AG10803 (cell line): ENCODE results near the gene IL15.
"Not testable (repeated sequence)": the region's sequence is repeated elsewhere in the genome, so short reads cannot be mapped to it uniquely, and the experiment has no call there.

Experiments
- DNase-seq: peaks from one replicate; pipeline ENCODE4 v3.0.0; 2010; ENCODE audit warnings: low read depth
- H3K4me3 ChIP-seq: 2 replicates; pipeline ENCODE4 v1.5.1; 2011; ENCODE audit warnings: mild to moderate bottlenecking, low read length, control low read depth
- TF ChIP-seq, protein P1 (sequence below): conservative IDR thresholded peaks from 2 replicates; pipeline ENCODE4 v1.5.1; 2011; ENCODE audit warnings: mild to moderate bottlenecking, low read length, control low read depth, inconsistent platforms

IL15 gene

DNA sequence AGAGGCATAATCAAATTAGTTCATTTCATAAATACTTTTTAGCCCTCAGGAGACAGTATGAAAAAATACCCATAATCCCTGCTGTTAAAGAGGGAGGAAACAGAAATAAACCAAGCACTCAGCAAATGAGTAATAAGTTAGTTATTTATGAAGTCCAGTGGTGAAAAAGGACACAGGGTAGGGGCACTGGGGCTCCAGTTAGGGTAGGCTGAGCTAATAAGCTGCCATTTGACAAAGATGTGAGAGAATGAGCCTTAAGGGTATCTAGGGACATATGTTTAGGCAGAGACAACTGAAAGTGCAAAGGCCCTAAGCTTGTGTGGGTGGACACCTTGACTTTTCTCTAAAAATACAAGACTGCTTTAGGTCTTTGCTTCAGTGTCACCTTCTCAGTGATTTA lies 94.4 kb downstream of the IL15 start:
- DNase-seq = no peak
- TF ChIP-seq, protein P1, sequence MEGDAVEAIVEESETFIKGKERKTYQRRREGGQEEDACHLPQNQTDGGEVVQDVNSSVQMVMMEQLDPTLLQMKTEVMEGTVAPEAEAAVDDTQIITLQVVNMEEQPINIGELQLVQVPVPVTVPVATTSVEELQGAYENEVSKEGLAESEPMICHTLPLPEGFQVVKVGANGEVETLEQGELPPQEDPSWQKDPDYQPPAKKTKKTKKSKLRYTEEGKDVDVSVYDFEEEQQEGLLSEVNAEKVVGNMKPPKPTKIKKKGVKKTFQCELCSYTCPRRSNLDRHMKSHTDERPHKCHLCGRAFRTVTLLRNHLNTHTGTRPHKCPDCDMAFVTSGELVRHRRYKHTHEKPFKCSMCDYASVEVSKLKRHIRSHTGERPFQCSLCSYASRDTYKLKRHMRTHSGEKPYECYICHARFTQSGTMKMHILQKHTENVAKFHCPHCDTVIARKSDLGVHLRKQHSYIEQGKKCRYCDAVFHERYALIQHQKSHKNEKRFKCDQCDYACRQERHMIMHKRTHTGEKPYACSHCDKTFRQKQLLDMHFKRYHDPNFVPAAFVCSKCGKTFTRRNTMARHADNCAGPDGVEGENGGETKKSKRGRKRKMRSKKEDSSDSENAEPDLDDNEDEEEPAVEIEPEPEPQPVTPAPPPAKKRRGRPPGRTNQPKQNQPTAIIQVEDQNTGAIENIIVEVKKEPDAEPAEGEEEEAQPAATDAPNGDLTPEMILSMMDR = no peak
- H3K4me3 ChIP-seq = no peak overlapping the region

DNA sequence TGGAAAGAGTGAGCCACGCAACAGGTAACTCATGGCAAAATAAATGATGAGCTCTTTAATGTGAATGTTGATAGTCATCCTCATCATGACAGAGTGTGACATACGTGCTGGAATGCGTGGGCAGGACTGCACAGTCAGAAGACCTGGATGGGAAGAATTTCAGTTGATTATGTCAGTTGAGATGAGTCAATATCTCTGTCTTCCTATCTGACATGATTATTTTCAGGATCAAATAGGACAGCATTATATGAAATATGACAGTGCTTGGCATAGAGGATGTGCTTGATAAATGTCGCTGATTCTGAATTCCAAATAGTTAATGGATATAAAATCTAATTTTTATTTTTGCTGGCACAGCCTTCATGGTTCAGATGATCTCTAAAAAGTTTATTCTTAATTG lies 95.1 kb downstream of the IL15 start:
- TF ChIP-seq, protein P1 = no peak
- no peak overlapping the region for H3K4me3 ChIP-seq
- DNase-seq = no peak

DNA sequence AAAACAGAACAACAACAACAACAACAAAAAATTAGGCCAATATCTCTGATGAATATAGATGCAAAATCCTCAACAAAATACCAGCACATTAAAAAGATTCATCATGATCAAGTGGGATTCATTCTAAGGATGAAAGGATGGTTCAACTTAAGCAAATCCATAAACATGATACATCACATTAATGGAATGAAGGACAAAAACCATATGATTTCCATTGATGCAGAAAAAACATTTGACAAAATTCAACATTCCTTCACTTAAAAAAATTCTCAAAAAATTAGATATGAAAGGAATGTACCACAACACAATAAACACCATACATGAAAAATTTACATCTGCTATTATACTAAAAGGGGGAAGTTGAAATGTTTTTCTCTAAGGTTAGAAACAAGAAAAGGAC lies 103.3 kb downstream of the IL15 start:
- no peak overlapping the region for H3K4me3 ChIP-seq
- TF ChIP-seq, protein P1 = no peak
- DNase-seq = peak; percentile 23

DNA sequence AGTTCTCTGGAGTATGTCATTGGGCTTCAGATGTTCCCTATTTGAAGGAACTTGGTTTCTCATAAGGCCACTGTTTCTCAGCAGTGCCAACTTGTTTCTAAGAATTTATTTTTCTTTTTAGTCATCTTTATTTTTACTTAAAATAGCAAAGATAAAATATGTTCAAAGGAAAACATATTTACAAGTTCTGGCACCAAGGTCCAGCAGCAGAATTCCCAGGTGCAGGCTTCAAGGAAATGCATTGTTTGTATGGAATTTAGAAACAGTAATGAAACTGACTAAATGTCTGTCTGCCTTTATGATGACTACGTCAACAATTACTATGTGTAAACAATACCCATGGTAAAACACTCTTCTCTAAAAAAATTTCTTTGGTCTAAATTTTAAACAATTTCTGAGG lies 109.6 kb downstream of the IL15 start:
- DNase-seq = no peak
- H3K4me3 ChIP-seq = no peak overlapping the region
- TF ChIP-seq, protein P1 = no peak

DNA sequence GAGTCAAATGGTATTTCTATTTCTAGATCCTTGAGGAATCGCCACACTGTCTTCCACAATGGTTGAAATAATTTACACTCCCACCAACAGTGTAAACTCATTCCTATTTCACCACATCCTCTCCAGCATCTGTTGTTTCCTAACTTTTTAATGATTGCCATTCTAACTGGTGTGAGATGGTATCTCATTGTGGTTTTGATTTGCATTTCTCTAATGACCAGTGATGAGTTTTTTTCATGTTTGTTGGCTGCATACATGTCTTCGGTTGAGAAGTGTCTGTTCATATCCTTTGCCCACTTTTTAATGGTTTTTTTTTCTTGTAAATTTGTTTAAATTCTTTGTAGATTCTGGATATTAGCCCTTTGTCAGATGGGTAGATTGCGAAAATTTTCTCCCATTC lies 115.4 kb downstream of the IL15 start:
- DNase-seq = peak; percentile 96

DNA sequence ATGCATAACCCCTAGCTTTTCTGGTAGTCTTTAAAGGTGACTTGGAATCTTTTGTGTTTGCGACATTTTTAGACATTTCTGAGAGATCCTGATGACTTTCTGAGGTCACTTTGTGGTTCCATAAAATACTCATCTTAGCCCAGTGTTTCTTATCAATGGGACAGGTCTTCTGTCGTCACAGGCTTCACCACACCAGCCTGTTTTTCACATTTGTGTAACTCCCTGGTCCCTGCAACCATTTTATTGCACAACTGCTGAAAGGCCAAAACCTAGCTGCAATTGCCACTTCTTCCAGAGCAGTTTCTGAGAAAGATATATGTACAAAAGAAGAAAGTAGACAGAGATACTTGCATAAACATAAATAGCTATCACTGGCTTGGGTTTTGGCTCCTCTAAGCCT lies 120.9 kb downstream of the IL15 start:
- TF ChIP-seq, protein P1 = no peak
- DNase-seq = peak; percentile 80
- H3K4me3 ChIP-seq = no peak overlapping the region

More for the DNA sequence above, 115.4 kb downstream of the IL15 start:
- not testable (repeated sequence) for H3K4me3 ChIP-seq

DNA sequence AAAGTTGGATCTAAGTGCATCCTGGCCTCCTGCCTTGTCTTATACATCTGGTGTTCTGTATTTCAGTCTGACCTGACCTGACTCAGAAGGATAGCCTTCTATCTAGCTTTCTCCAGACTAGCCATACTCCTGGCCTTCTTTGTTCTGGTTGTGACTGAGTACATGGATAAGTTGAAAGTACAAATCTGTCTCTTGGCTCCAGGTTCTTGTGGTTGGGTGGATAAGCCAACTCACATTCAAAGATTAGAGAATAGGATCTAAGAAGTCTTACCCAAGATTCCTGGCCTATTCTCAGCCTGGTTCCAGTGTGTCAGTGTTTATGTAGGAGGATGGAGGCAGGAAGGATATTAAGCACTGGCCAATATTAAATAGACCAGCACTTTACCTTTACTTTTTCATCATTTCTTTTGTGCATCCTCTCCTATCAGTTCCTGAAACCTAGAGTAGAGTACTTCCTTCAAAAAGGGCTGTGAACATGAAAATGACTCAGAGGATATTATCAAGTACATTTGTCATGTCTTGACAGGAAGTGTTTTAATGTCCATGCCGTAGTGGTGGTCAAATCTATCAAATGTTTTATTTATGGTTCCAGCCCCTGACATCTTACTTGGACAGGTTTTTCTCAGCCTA lies 123.5 kb downstream of the IL15 start:
- TF ChIP-seq, protein P1 = no peak
- no peak overlapping the region for H3K4me3 ChIP-seq
- DNase-seq = peak; percentile 39

DNA sequence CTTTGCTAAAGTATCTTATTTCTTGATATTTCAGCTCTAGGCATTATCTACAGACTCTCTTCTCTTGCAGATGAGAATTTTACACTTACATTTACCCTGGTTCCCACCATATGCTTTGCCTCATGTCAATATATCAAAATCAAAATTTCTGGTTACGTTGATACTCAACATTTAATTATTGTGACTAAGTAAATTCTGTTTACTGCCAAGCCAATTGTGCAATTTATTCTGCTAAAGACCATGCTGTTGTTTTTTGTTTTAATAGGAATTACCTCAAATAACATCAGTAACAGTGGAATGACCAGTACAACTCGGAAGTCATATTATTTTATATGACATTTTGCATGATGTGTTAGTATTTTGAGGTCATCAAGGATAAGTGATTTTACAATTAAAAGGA lies 125.5 kb downstream of the IL15 start:
- TF ChIP-seq, protein P1 = no peak
- H3K4me3 ChIP-seq = no peak overlapping the region
- DNase-seq = peak; percentile 60
